NK-92 treated with Interleukin-12 subunit alpha and Interleukin-12 subunit beta, amount 100 ng/mL, for 24 hours (cell line): Measurements from ENCODE around the gene ERV3-1.
"Not testable (repeated sequence)": the region's sequence is repeated elsewhere in the genome, so short reads cannot be mapped to it uniquely, and the experiment has no call there.

Experiments
- DNase-seq: peaks from one replicate; lab custom pipeline; 2025; lab: John Stamatoyannopoulos, UW

Gene ERV3-1

GRCh38 chr7:64999165-65000004 is 7.1 kb downstream of the ERV3-1 start:
- DNase-seq, result no peak

- DNase-seq, result no peak
These were observed 7.7 kb downstream of the ERV3-1 start for GRCh38 chr7:64998865-64999164.

- no peak for DNase-seq
These were observed 8.5 kb downstream of the ERV3-1 start for GRCh38 chr7:64997927-64998391.

- DNase-seq, result no peak
These were observed 9.2 kb downstream of the ERV3-1 start for GRCh38 chr7:64997164-64997908.

- DNase-seq, result no peak
These were observed 10.2 kb downstream of the ERV3-1 start for GRCh38 chr7:64996305-64996704.

- DNase-seq, result no peak
These were observed 12.6 kb downstream of the ERV3-1 start for GRCh38 chr7:64993901-64994300.

GRCh38 chr7:64992971-64993370 is 13.5 kb downstream of the ERV3-1 start:
- no peak for DNase-seq

GRCh38 chr7:64990936-64991335 is 15.6 kb downstream of the ERV3-1 start, which contains the start of gene ZNF117:
TSS of gene ZNF117 (minus strand) at chr7:64991036.
- DNase-seq, result no peak

GRCh38 chr7:64990216-64990615 is 16.3 kb downstream of the ERV3-1 start:
- DNase-seq, result no peak

GRCh38 chr7:64978497-64979203 is 27.8 kb downstream of the ERV3-1 start:
- DNase-seq, result no peak

- no peak for DNase-seq
These were observed 40.9 kb downstream of the ERV3-1 start for GRCh38 chr7:64965594-64965993.

GRCh38 chr7:64959072-64959747 is 47.3 kb downstream of the ERV3-1 start:
- DNase-seq, result no peak

GRCh38 chr7:64951250-64951848 is 55.1 kb downstream of the ERV3-1 start:
- no peak for DNase-seq

GRCh38 chr7:64950673-64951072 is 55.8 kb downstream of the ERV3-1 start:
- not testable (repeated sequence) for DNase-seq

- not testable (repeated sequence) for DNase-seq
These were observed 57.7 kb downstream of the ERV3-1 start for GRCh38 chr7:64948774-64949173.

- DNase-seq, result no peak
These were observed 59.1 kb downstream of the ERV3-1 start for GRCh38 chr7:64947252-64948000.

- DNase-seq, result no peak
These were observed 59.7 kb downstream of the ERV3-1 start for GRCh38 chr7:64946772-64947171.

- DNase-seq, result no peak
These were observed 60.8 kb downstream of the ERV3-1 start for GRCh38 chr7:64945503-64946175.

- not testable (repeated sequence) for DNase-seq
These were observed 61.6 kb downstream of the ERV3-1 start for GRCh38 chr7:64944667-64945502.
